ENCODE results near the gene ADAM29. TPM values are rescaled to one million over a fixed set of nuclear protein-coding genes. Genes with fewer than 3 reads are reported as not detected.

The ADAM29 gene
- total and polyA plus RNA-seq, 2 of the 8 experiments (the other 6 are each of a cell fraction or from before 2014, with no cell fraction given): 0.03 TPM; not detected in 1

- ChIA-PET CTCF (ENCODE audit: partially characterized antibody) (interaction anchor here (0.7 to 2.5 kb wide), 8 partner anchors 9 to 474 kb away, joined by 3 to 10 read pairs (median 3); no protein-coding TSS in a partner anchor), POLR2A (ENCODE audit: partially characterized antibody) (no interaction called here)
- no peaks in the 10 kb centered on the region for H3K9me3 ChIP-seq (ENCODE audit: insufficient read depth in 2 of 2, low read depth in 1 of 2, low read length in 1 of 2)
- no peaks in the 10 kb centered on the region for H3K27me3 ChIP-seq (replicated peaks in 1 of 4; ENCODE audit: control insufficient read depth in 3 of 4, extremely low read depth in 1 of 4, insufficient read depth in 3 of 4, low read length in 3 of 4)
- no peak overlapping the region for H3K27ac ChIP-seq (ENCODE audit: low read depth, low read length)
- DNase-seq (ENCODE audit: low read depth in 1 of 2, low spot score in 2 of 2): no peak
- H3K18ac ChIP-seq (ENCODE audit: extremely low read depth, low read length): no peak overlapping the region
- no peaks in the 10 kb centered on the region for H3K23me2 ChIP-seq (ENCODE audit: low read depth, low read length)
- FAIRE-seq: no peak
- H3K56ac ChIP-seq (replicated peaks; ENCODE audit: insufficient read length, low read depth, low read length): no peak overlapping the region
- H2AFZ ChIP-seq (ENCODE audit: low read length): no peak overlapping the region
- H3K9ac ChIP-seq (replicated peaks in 1 of 4; ENCODE audit: extremely low read depth in 1 of 4, low read depth in 3 of 4, low read length in 3 of 4): no peak overlapping the region
- no peak overlapping the region for H2BK15ac ChIP-seq (ENCODE audit: low read length)
- H2AK5ac ChIP-seq (ENCODE audit: low read depth, low read length): no peak overlapping the region
- H2BK120ac ChIP-seq (replicated peaks; ENCODE audit: low read depth, low read length): no peak overlapping the region
- no peak overlapping the region for H2BK12ac ChIP-seq (ENCODE audit: low read depth, low read length)
- TF ChIP-seq CTCF (IDR thresholded peaks at IDR 0.05; ENCODE audit: control extremely low read depth in 1 of 3, insufficient read depth in 1 of 3, low read depth in 1 of 3, low read length in 3 of 3): peak in 2 of 3 experiments; percentile 45 to 51; a peak in 3 of 4 replicates
- TF ChIP-seq HDAC6 (IDR thresholded peaks at IDR 0.05; ENCODE audit: low read depth, low read length): no peak
- peak; percentile 74 to 76 for TF ChIP-seq RAD21 (IDR thresholded peaks at IDR 0.05 in 1 of 2, conservative IDR thresholded peaks at IDR 0.05 in 1 of 2; ENCODE audit: low read depth in 2 of 2, low read length in 2 of 2)
- H3K79me2 ChIP-seq (ENCODE audit: control insufficient read depth in 1 of 2, insufficient read depth in 2 of 2, low read length in 2 of 2): no peaks in the 10 kb centered on the region
- H3K4me2 ChIP-seq (ENCODE audit: insufficient read depth in 1 of 2, low read depth in 2 of 2, low read length in 2 of 2): no peak overlapping the region
- no peak overlapping the region for H3K23ac ChIP-seq (ENCODE audit: insufficient read length)
- no peaks in the 10 kb centered on the region for H3K79me1 ChIP-seq (ENCODE audit: low read depth, low read length)
- no peak overlapping the region for H3K14ac ChIP-seq (ENCODE audit: insufficient read length)
- H4K91ac ChIP-seq (replicated peaks; ENCODE audit: insufficient read length, low read length): no peak overlapping the region
- no peak overlapping the region for H4K5ac ChIP-seq (ENCODE audit: insufficient read length, low read depth, low read length)
- no peaks in the 10 kb centered on the region for H3K4me1 ChIP-seq (replicated peaks in 1 of 4; ENCODE audit: control insufficient read depth in 3 of 4, insufficient read depth in 4 of 4, low read length in 3 of 4)
- no peak overlapping the region for H2BK5ac ChIP-seq (ENCODE audit: low read depth, low read length)
- no peak overlapping the region for H3K4ac ChIP-seq (replicated peaks; ENCODE audit: insufficient read length, low read depth, low read length)
- WGBS, 2 experiments (ENCODE audit: extremely low coverage in 1 of 2, insufficient coverage in 1 of 2, insufficient read length in 1 of 2, insufficient replicate concordance in 2 of 2, low coverage in 1 of 2, low lambda C conversion rate in 2 of 2, missing lambda C conversion rate in 1 of 2): 29% methylated on average over 1 of the region's 1 CpG; no CpG with 5 or more reads in 1 of the 2 experiments
- H3K4me3 ChIP-seq (ENCODE audit: extremely low read depth in 1 of 4, insufficient read depth in 2 of 4, low read depth in 3 of 4, low read length in 4 of 4): no peak overlapping the region
- H2BK20ac ChIP-seq (ENCODE audit: low read length): no peak overlapping the region
- H4K20me1 ChIP-seq (replicated peaks in 1 of 2; ENCODE audit: control insufficient read depth in 1 of 2, insufficient read depth in 2 of 2, low read length in 2 of 2): no peaks in the 10 kb centered on the region
- no peak overlapping the region for H4K8ac ChIP-seq (ENCODE audit: extremely low read depth, insufficient read depth, low read length)
- no peaks in the 10 kb centered on the region for H3K36me3 ChIP-seq (ENCODE audit: control insufficient read depth in 2 of 4, insufficient read depth in 4 of 4, low read length in 3 of 4)
These were observed 44.2 kb upstream of the ADAM29 start for GRCh38 chr4:174873931-174874330.

Measured in H1 (cell line).